Testis (tissue), 2 donors: Measurements from ENCODE around the gene TRABD2B.

ENCODE experiments used
- POLR2A ChIP-seq: fragments of 450-650 bp; IDR thresholded peaks from one replicate; pipeline ENCODE4 v1.6.1; 2017; ENCODE audit warnings: antibody characterized with exemption, mild to moderate bottlenecking, moderate library complexity
- TF ChIP-seq, protein P1 (sequence below), 3 experiments: fragments of 450-650 bp in 2 of 3; fragments of 200-600 bp in 1 of 3; sonication (generic) in 1 of 3; IDR thresholded peaks; one replicate each; pipeline ENCODE4 v1.5.1; 2016 to 2019; ENCODE audit warnings: antibody characterized with exemption in 3 of 3, mild to moderate bottlenecking in 2 of 3, moderate library complexity in 1 of 3

DNA sequence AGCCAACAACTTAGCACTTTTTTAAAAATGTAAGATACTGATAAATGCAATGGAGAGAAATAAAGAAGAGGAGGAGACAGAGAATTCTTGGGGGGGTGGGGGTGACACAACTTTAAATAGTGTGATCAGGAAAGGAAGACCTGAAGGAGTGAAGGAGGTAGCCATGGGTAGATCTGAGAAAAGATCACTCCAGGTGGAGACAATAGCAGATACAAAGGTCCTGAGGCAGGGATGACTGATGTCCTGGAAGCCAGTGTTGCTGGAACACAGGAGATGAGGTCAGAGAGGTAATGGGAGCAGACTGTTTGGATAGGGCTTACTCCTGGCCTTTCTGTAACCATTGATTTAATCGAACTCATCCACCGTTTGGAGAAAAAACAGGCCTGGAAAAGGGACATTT lies 24.6 kb upstream of the TRABD2B start:
- TF ChIP-seq, protein P1, sequence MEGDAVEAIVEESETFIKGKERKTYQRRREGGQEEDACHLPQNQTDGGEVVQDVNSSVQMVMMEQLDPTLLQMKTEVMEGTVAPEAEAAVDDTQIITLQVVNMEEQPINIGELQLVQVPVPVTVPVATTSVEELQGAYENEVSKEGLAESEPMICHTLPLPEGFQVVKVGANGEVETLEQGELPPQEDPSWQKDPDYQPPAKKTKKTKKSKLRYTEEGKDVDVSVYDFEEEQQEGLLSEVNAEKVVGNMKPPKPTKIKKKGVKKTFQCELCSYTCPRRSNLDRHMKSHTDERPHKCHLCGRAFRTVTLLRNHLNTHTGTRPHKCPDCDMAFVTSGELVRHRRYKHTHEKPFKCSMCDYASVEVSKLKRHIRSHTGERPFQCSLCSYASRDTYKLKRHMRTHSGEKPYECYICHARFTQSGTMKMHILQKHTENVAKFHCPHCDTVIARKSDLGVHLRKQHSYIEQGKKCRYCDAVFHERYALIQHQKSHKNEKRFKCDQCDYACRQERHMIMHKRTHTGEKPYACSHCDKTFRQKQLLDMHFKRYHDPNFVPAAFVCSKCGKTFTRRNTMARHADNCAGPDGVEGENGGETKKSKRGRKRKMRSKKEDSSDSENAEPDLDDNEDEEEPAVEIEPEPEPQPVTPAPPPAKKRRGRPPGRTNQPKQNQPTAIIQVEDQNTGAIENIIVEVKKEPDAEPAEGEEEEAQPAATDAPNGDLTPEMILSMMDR (IDR thresholded peaks at IDR 0.05), result no peak
- no peak for TF ChIP-seq POLR2A
